Thyroid gland (tissue), 4 donors: ENCODE results near the gene MMRN1. TPM values are rescaled to one million over a fixed set of nuclear protein-coding genes. Genes with fewer than 3 reads are reported as not detected.

Source experiments
- DNase-seq, 2 donors: peaks; one replicate each; pipeline ENCODE4 v3.0.0-alpha.2; 2019
- H3K27ac ChIP-seq, 3 donors: fragments of 200-600 bp; sonication (generic); 1 replicate in 2 of 3; 2 replicates in 1 of 3; pipeline ENCODE4 v1.5.1; 2016 to 2019; ENCODE audit warnings: mild to moderate bottlenecking in 1 of 3, moderate library complexity in 1 of 3
- H3K27me3 ChIP-seq: fragments of 200-600 bp; sonication (generic); one replicate; pipeline ENCODE4 v1.5.1; 2019
- H3K36me3 ChIP-seq, 2 donors: fragments of 200-600 bp; sonication (generic); one replicate each; pipeline ENCODE4 v1.5.1; 2016 to 2019
- H3K4me1 ChIP-seq, 2 donors: fragments of 200-600 bp; sonication (generic); one replicate each; pipeline ENCODE4 v1.5.1; 2017 to 2019
- H3K4me3 ChIP-seq, 3 donors: fragments of 200-600 bp; sonication (generic); replicated peaks in 1 of 3; 1 replicate in 2 of 3; 2 replicates in 1 of 3; pipeline ENCODE4 v1.5.1; 2016; ENCODE audit warnings: mild to moderate bottlenecking in 1 of 3
- H3K9me3 ChIP-seq: fragments of 200-600 bp; sonication (generic); one replicate; pipeline ENCODE4 v1.5.1; 2017
- CTCF ChIP-seq, 6 experiments: fragments of 200-600 bp in 3 of 6; fragments of 450-650 bp in 3 of 6; sonication (generic) in 3 of 6; IDR thresholded peaks; one replicate each; pipeline ENCODE4 v1.5.1; 2016 to 2019; ENCODE audit warnings: antibody characterized with exemption in 6 of 6, mild to moderate bottlenecking in 2 of 6, inconsistent platforms in 1 of 6, moderate library complexity in 1 of 6
- POLR2A ChIP-seq, 2 donors: fragments of 450-650 bp; IDR thresholded peaks; one replicate each; pipeline ENCODE4 v1.6.1; 2017; ENCODE audit warnings: antibody characterized with exemption in 2 of 2, mild to moderate bottlenecking in 2 of 2, moderate library complexity in 1 of 2
- whole genome bisulfite sequencing, 2 donors: methylation state at CpG; one replicate each; pipeline ENCODE4 v1.1.5; 2017; 5-methylcytosine and 5-hydroxymethylcytosine counted together
- intact Hi-C: fragments of 100-400 bp; cut with DNase I; formaldehyde crosslinking; loops from one replicate; pipeline ENCODE4 v1.15.1; 2023
- total RNA-seq, 4 donors: library from RNA; depleted of rRNA; stranded (reverse); fragments of >200 nt; gene quantifications; one replicate each; pipeline ENCODE4 v1.2.3, GENCODE V29; 2016

The MMRN1 gene
- total RNA-seq, 4 donors from 2014 or later = 111 to 689 (median 241) TPM

- Histone ChIP-seq H3K27ac (no peak overlapping the region), H3K4me3 (no peak overlapping the region), H3K36me3 (no peaks in the 10 kb centered on the region), H3K9me3 (no peaks in the 10 kb centered on the region), H3K27me3 (no peaks in the 10 kb centered on the region), H3K4me1 (peaks cover 0 to 12% of the 10 kb centered on the region in 2 donors)
- peak; percentile 69 to 82 for DNase-seq
- TF ChIP-seq POLR2A (IDR thresholded peaks at IDR 0.05) = no peak
- no peak for TF ChIP-seq CTCF (IDR thresholded peaks at IDR 0.05)
- intact Hi-C loops = no loop called here
Measured at GRCh38 chr4:89939994-89940393, 45.3 kb downstream of the MMRN1 start.

GRCh38 chr4:89942811-89943210, 48.2 kb downstream of the MMRN1 start:
- no peak for TF ChIP-seq CTCF (IDR thresholded peaks at IDR 0.05)
- no peak for TF ChIP-seq POLR2A (IDR thresholded peaks at IDR 0.05)
- H3K36me3 ChIP-seq = no peaks in the 10 kb centered on the region
- H3K27ac ChIP-seq = no peak overlapping the region
- DNase-seq = no peak
- no peak overlapping the region for H3K4me3 ChIP-seq
- H3K9me3 ChIP-seq = no peaks in the 10 kb centered on the region
- peaks cover 0 to 12% of the 10 kb centered on the region in 2 donors for H3K4me1 ChIP-seq
- intact Hi-C loops = no loop called here
- 85 to 87% methylated on average over 3 of the region's 3 CpGs for WGBS, 2 donors
- no peaks in the 10 kb centered on the region for H3K27me3 ChIP-seq

- DNase-seq = no peak
- intact Hi-C loops = no loop called here
- no peaks in the 10 kb centered on the region for H3K27me3 ChIP-seq
- H3K9me3 ChIP-seq = no peaks in the 10 kb centered on the region
- no peak overlapping the region for H3K27ac ChIP-seq
- 92 to 94% methylated on average over 2 of the region's 2 CpGs for WGBS, 2 donors
- no peaks in the 10 kb centered on the region for H3K4me1 ChIP-seq
- no peak overlapping the region for H3K4me3 ChIP-seq
- TF ChIP-seq CTCF (IDR thresholded peaks at IDR 0.05) (peak in 2 of 6 experiments; percentile 21 to 26), POLR2A (IDR thresholded peaks at IDR 0.05) (no peak)
- no peaks in the 10 kb centered on the region for H3K36me3 ChIP-seq
Measured at GRCh38 chr4:89949782-89950387, 55.2 kb downstream of the MMRN1 start.

DNA sequence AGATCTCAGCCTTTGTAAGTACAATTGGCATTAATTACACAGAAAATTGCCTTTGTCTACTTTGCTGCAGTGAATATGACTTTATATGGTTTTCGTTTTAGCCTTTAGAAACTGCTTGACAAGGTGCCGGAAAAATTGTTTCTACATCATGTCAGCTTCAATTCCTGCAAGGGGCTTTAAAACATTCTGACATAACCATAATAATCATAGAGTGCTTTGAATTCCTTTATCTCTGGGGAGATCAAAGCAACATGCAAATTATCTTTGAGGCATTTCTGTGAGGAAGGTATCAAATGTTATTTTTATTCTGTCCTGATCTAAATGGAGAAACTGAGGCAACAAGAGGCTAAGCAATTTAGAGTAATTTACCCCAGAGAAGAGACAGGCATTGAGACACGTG, 57.8 kb downstream of the MMRN1 start:
- Histone ChIP-seq H3K27me3 (no peaks in the 10 kb centered on the region), H3K27ac (no peak overlapping the region), H3K9me3 (no peaks in the 10 kb centered on the region), H3K4me1 (no peaks in the 10 kb centered on the region), H3K4me3 (no peak overlapping the region), H3K36me3 (no peaks in the 10 kb centered on the region)
- intact Hi-C loops = no loop called here
- 73 to 83% methylated on average over 3 of the region's 3 CpGs for whole genome bisulfite sequencing, 2 donors
- TF ChIP-seq POLR2A (IDR thresholded peaks at IDR 0.05) (no peak), CTCF (IDR thresholded peaks at IDR 0.05) (no peak)
- DNase-seq = no peak

DNA sequence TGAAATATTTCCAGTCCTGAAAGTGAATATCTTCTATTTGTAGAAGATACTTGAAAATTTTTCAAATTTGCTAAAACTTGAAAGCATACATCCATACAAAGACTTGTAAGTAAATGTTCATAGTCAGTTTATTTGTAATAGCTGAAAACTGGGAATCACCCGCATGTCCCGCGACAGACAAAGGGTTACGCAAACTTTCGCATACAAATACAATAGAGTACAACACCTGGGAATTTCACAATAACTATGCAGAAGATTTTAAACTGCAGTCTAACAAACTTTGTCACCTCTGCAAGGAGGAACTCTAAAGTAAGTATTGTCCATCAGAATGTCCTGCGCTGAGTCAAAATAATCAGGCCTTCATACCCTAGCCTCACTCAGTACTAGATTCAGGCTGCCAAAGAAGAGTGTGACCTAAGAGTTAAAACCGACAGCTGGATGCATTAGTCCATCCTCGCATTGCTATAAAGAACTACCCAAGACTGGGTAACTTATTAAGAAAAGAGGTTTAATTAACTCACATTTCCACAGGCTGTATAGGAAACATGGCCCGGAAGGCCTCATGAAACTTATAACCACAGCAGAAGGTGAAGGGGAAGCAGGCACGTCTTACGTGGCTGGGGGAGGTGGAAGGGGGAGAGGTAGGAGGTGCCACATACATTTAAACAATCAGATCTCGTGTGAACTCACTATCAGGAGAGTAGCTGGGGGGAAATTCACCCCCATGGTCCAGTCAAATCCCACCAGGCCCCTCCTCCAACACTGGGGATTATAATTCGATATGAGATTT, 60.4 kb downstream of the MMRN1 start:
- Histone ChIP-seq H3K4me1 (no peaks in the 10 kb centered on the region), H3K4me3 (no peak overlapping the region), H3K9me3 (no peaks in the 10 kb centered on the region), H3K36me3 (no peaks in the 10 kb centered on the region), H3K27me3 (no peaks in the 10 kb centered on the region), H3K27ac (no peak overlapping the region)
- WGBS, 2 donors = 92 to 93% methylated on average over 13 of the region's 13 CpGs
- intact Hi-C loops = no loop called here
- TF ChIP-seq CTCF (IDR thresholded peaks at IDR 0.05) = no peak
- no peak for TF ChIP-seq POLR2A (IDR thresholded peaks at IDR 0.05)
- no peak for DNase-seq
